Panc1 (cell line): ENCODE measurements around the gene PRKCA.

ENCODE experiments used
- POLR2AphosphoS5 ChIP-seq: IDR thresholded peaks from 2 replicates; pipeline ENCODE4 v1.6.1; 2012; ENCODE audit warnings: mild to moderate bottlenecking, low read depth, low read length, moderate library complexity
- TF ChIP-seq, protein P1 (sequence below): fragments of 450-650 bp; IDR thresholded peaks from 2 replicates; pipeline ENCODE4 v1.5.1; 2017; ENCODE audit warnings: mild to moderate bottlenecking

DNA sequence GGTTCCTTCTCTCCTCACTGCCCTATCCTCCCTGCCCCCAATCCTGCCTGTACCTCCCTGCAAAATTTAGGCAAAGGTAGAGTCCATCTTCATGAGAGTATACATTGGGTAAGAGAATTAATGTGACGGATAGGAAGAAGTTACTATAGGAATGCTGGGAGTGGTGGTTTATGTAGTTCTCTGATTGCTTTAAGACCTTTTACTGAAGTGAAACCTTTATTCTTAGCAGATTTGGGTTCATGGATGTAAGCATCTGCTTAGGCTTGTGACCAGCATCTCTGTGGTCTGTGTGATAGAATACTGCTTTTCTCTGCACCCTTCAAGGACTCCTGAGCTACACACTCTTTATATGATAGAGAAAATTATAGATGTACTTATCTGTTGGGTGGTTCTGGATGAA, 127.3 kb downstream of the PRKCA start:
- TF ChIP-seq, protein P1, sequence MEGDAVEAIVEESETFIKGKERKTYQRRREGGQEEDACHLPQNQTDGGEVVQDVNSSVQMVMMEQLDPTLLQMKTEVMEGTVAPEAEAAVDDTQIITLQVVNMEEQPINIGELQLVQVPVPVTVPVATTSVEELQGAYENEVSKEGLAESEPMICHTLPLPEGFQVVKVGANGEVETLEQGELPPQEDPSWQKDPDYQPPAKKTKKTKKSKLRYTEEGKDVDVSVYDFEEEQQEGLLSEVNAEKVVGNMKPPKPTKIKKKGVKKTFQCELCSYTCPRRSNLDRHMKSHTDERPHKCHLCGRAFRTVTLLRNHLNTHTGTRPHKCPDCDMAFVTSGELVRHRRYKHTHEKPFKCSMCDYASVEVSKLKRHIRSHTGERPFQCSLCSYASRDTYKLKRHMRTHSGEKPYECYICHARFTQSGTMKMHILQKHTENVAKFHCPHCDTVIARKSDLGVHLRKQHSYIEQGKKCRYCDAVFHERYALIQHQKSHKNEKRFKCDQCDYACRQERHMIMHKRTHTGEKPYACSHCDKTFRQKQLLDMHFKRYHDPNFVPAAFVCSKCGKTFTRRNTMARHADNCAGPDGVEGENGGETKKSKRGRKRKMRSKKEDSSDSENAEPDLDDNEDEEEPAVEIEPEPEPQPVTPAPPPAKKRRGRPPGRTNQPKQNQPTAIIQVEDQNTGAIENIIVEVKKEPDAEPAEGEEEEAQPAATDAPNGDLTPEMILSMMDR = no peak
- no peak for TF ChIP-seq POLR2AphosphoS5
